Sigmoid colon (tissue), 7 donors: ENCODE measurements around the gene ALG12. TPM values are rescaled to one million over a fixed set of nuclear protein-coding genes. Genes with fewer than 3 reads are reported as not detected.

Source experiments
- DNase-seq: peaks from one replicate; pipeline ENCODE4 v3.0.0-alpha.2; 2019
- H3K27ac ChIP-seq, 4 donors: fragments of 200-600 bp; sonication (generic); one replicate each; pipeline ENCODE4 v1.5.1; 2016 to 2019; ENCODE audit warnings: mild to moderate bottlenecking in 1 of 4
- H3K27me3 ChIP-seq, 3 donors: fragments of 200-600 bp; sonication (generic); one replicate each; pipeline ENCODE4 v1.5.1; 2019; ENCODE audit warnings: mild to moderate bottlenecking in 1 of 3
- H3K36me3 ChIP-seq, 4 donors: fragments of 200-600 bp; sonication (generic); one replicate each; pipeline ENCODE4 v1.5.1; 2016 to 2019
- H3K4me1 ChIP-seq, 4 donors: fragments of 200-600 bp; sonication (generic); one replicate each; pipeline ENCODE4 v1.5.1; 2017 to 2019
- H3K4me3 ChIP-seq, 4 donors: fragments of 200-600 bp; sonication (generic); one replicate each; pipeline ENCODE4 v1.5.1; 2017 to 2019; ENCODE audit warnings: mild to moderate bottlenecking in 2 of 4, moderate library complexity in 1 of 4
- H3K9me3 ChIP-seq, 4 donors: fragments of 200-600 bp in 3 of 4; sonication (generic) in 3 of 4; one replicate each; pipeline versions ENCODE4 v1.5.1 to v1.6.1; 2013 to 2019
- CTCF ChIP-seq, 4 experiments: fragments of 450-650 bp in 3 of 4; fragments of 200-600 bp in 1 of 4; IDR thresholded peaks; one replicate each; pipeline ENCODE4 v1.5.1; 2016 to 2019; ENCODE audit warnings: antibody characterized with exemption in 4 of 4, mild to moderate bottlenecking in 3 of 4, moderate library complexity in 2 of 4
- EP300 ChIP-seq, 4 donors: sonication (generic); formaldehyde crosslinking; IDR thresholded peaks; one replicate each; pipeline ENCODE4 v1.6.1; 2017; ENCODE audit warnings: antibody characterized with exemption in 4 of 4
- POLR2A ChIP-seq, 2 donors: fragments of 450-650 bp; IDR thresholded peaks; one replicate each; pipeline ENCODE4 v1.6.1; 2016; ENCODE audit warnings: antibody characterized with exemption in 2 of 2, mild to moderate bottlenecking in 2 of 2, moderate library complexity in 2 of 2
- POLR2AphosphoS5 ChIP-seq, 4 donors: sonication (generic); formaldehyde crosslinking; IDR thresholded peaks; one replicate each; pipeline ENCODE4 v1.6.1; 2017; ENCODE audit warnings: antibody characterized with exemption in 4 of 4
- WGBS, 2 donors: extraction: QIAGEN DNeasy Blood & Tissue Kit; methylation state at CpG; one replicate each; pipeline ENCODE4 v1.1.7; 2013; 5-methylcytosine and 5-hydroxymethylcytosine counted together
- intact Hi-C: fragments of 100-400 bp; cut with DNase I; formaldehyde crosslinking; loops from one replicate; pipeline ENCODE4 v1.15.1; 2023
- polyA plus RNA-seq, 3 donors: library from polyadenylated mRNA; stranded (reverse); fragments of 200-250 nt; gene quantifications; one replicate each; pipeline ENCODE4 v1.2.3, GENCODE V29; 2013
- total RNA-seq, 4 donors: library from RNA; depleted of rRNA; stranded (reverse); fragments of >200 nt; gene quantifications; one replicate each; pipeline ENCODE4 v1.1.0, GENCODE V29; 2016
- donor health status: healthy with polysubstance abuse.
- donor health status: Bipolar disorder and iron deficiency.
- donor health status: healthy.

ALG12 gene
- total and polyA plus RNA-seq, 7 donors, result 1.8 to 23.9 (median 14.4) TPM

- Histone ChIP-seq H3K27ac (no peak overlapping the region), H3K27me3 (peaks cover 7 to 17% (median 13%) of the 10 kb centered on the region in 3 donors), H3K4me1 (peaks cover 0 to 29% (median 23%) of the 10 kb centered on the region in 4 donors), H3K36me3 (peaks cover 0 to 10% (median 0%) of the 10 kb centered on the region in 4 donors), H3K9me3 (no peaks in the 10 kb centered on the region), H3K4me3 (peak overlapping the region in 1 of 4 donors; percentile 20)
- intact Hi-C loops, result loop anchor here (1.0 to 10.0 kb wide), 3 partner anchors 63 to 255 kb away; partner anchors contain the start of gene TRABD
- 4 to 6% methylated on average over 75 of the region's 75 CpGs for WGBS, 2 donors
- peak; percentile 80 for DNase-seq
- peak in 3 of 4 experiments; percentile 24 to 92 (median 49) for TF ChIP-seq CTCF (IDR thresholded peaks at IDR 0.05)
- TF ChIP-seq POLR2A (IDR thresholded peaks at IDR 0.05), result no peak
Measured at GRCh38 chr22:49929211-49929979, 11.2 kb upstream of the ALG12 start.

- Histone ChIP-seq H3K36me3 (peaks cover 0 to 14% (median 0%) of the 10 kb centered on the region in 4 donors), H3K27me3 (peaks cover 7 to 17% (median 13%) of the 10 kb centered on the region in 3 donors), H3K27ac (no peak overlapping the region), H3K9me3 (no peaks in the 10 kb centered on the region), H3K4me3 (no peak overlapping the region), H3K4me1 (peaks cover 0 to 22% (median 16%) of the 10 kb centered on the region in 4 donors)
- 35 to 55% methylated on average over 38 of the region's 38 CpGs for WGBS, 2 donors
- no peak for TF ChIP-seq EP300 (IDR thresholded peaks at IDR 0.05)
- no peak for TF ChIP-seq POLR2AphosphoS5 (IDR thresholded peaks at IDR 0.05)
- no peak for TF ChIP-seq CTCF (IDR thresholded peaks at IDR 0.05)
- TF ChIP-seq POLR2A (IDR thresholded peaks at IDR 0.05), result no peak
- intact Hi-C loops, result loop anchor here (1.0 to 10.0 kb wide), 3 partner anchors 64 to 256 kb away; partner anchors contain the start of gene TRABD
- no peak for DNase-seq
Measured at GRCh38 chr22:49928555-49929210, 10.4 kb upstream of the ALG12 start.

GRCh38 chr22:49928185-49928495 lies 9.9 kb upstream of the ALG12 start:
- no peak for DNase-seq
- no peak for TF ChIP-seq CTCF (IDR thresholded peaks at IDR 0.05)
- no peak for TF ChIP-seq POLR2AphosphoS5 (IDR thresholded peaks at IDR 0.05)
- no peak for TF ChIP-seq EP300 (IDR thresholded peaks at IDR 0.05)
- no peak for TF ChIP-seq POLR2A (IDR thresholded peaks at IDR 0.05)
- Histone ChIP-seq H3K4me3 (no peak overlapping the region), H3K36me3 (peaks cover 0 to 14% (median 0%) of the 10 kb centered on the region in 4 donors), H3K27ac (no peak overlapping the region), H3K9me3 (no peaks in the 10 kb centered on the region), H3K4me1 (peaks cover 0 to 18% (median 12%) of the 10 kb centered on the region in 4 donors), H3K27me3 (peaks cover 7 to 17% (median 13%) of the 10 kb centered on the region in 3 donors)
- intact Hi-C loops, result loop anchor here (2.0 to 10.0 kb wide), 2 partner anchors 65 to 257 kb away; partner anchors contain the start of gene TRABD
- 88 to 92% methylated on average over 8 of the region's 8 CpGs for WGBS, 2 donors

- no peak for DNase-seq
- Histone ChIP-seq H3K4me1 (peaks cover 0 to 14% (median 12%) of the 10 kb centered on the region in 4 donors), H3K4me3 (no peak overlapping the region), H3K36me3 (peaks cover 0 to 14% (median 0%) of the 10 kb centered on the region in 4 donors), H3K27me3 (peaks cover 7 to 17% (median 13%) of the 10 kb centered on the region in 3 donors), H3K9me3 (no peaks in the 10 kb centered on the region), H3K27ac (no peak overlapping the region)
- intact Hi-C loops, result loop anchor here (2.0 to 10.0 kb wide), 2 partner anchors 65 to 257 kb away; partner anchors contain the start of gene TRABD
- no peak for TF ChIP-seq EP300 (IDR thresholded peaks at IDR 0.05)
- TF ChIP-seq POLR2A (IDR thresholded peaks at IDR 0.05), result no peak
- no peak for TF ChIP-seq POLR2AphosphoS5 (IDR thresholded peaks at IDR 0.05)
- no peak for TF ChIP-seq CTCF (IDR thresholded peaks at IDR 0.05)
- WGBS, 2 donors, result 92 to 94% methylated on average over 26 of the region's 26 CpGs
Measured at GRCh38 chr22:49927483-49928184, 9.4 kb upstream of the ALG12 start.
